ENCODE results near the gene POU3F4.

Gene POU3F4

GRCh38 chrX:83509254-83509801 is 1.2 kb downstream of the POU3F4 start:
- H3K9ac ChIP-seq (ENCODE audit: insufficient read length, low read depth) = no peak overlapping the region
- no peak overlapping the region for H3K4me3 ChIP-seq (ENCODE audit: insufficient read length, low read depth)
- H3K27me3 ChIP-seq (ENCODE audit: insufficient read depth, insufficient read length) = peaks cover 21% of the 10 kb centered on the region

GRCh38 chrX:83510510-83511062 is 2.5 kb downstream of the POU3F4 start:
- Histone ChIP-seq H3K36me3 (ENCODE audit: insufficient read depth, insufficient read length, low read length) (no peaks in the 10 kb centered on the region), H3K9ac (ENCODE audit: insufficient read length, low read depth) (peak overlapping the region; percentile 76), H3K4me1 (ENCODE audit: insufficient read depth, insufficient read length) (no peaks in the 10 kb centered on the region), H3K4me3 (ENCODE audit: insufficient read length, low read depth) (peak overlapping the region; percentile 56), H3K27me3 (ENCODE audit: insufficient read depth, insufficient read length) (peaks cover 21% of the 10 kb centered on the region), H3K9me3 (ENCODE audit: insufficient read depth, low read length) (peaks cover 5% of the 10 kb centered on the region; the same call in 1 of the 2 replicates)
- TF ChIP-seq ZNF274 (IDR thresholded peaks at IDR 0.05; ENCODE audit: low read depth, low read length) (no peak), YY1 (IDR thresholded peaks at IDR 0.05; ENCODE audit: insufficient read depth, insufficient read length) (no peak), SUZ12 (IDR thresholded peaks at IDR 0.05; ENCODE audit: extremely low read depth, insufficient read depth, insufficient read length) (no peak)
- DNase-seq (ENCODE audit: low read depth, low spot score) = no peak

More at GRCh38 chrX:83509254-83509801, 1.2 kb downstream of the POU3F4 start:
- Histone ChIP-seq H3K4me1 (ENCODE audit: insufficient read depth, insufficient read length) (no peaks in the 10 kb centered on the region), H3K36me3 (ENCODE audit: insufficient read depth, insufficient read length, low read length) (no peaks in the 10 kb centered on the region), H3K9me3 (ENCODE audit: insufficient read depth, low read length) (peaks cover 5% of the 10 kb centered on the region; the same call in 1 of the 2 replicates)
- no peak for DNase-seq (ENCODE audit: low read depth, low spot score)
- TF ChIP-seq YY1 (IDR thresholded peaks at IDR 0.05; ENCODE audit: insufficient read depth, insufficient read length) (no peak), SUZ12 (IDR thresholded peaks at IDR 0.05; ENCODE audit: extremely low read depth, insufficient read depth, insufficient read length) (no peak), ZNF274 (IDR thresholded peaks at IDR 0.05; ENCODE audit: low read depth, low read length) (no peak)

- H3K4me3 ChIP-seq (ENCODE audit: insufficient read length, low read depth) = peak overlapping the region; percentile 56
- H3K27me3 ChIP-seq (ENCODE audit: insufficient read depth, insufficient read length) = peaks cover 21% of the 10 kb centered on the region
These were observed 3.1 kb downstream of the POU3F4 start for GRCh38 chrX:83511208-83511607.

GRCh38 chrX:83512111-83512510 is 4.0 kb downstream of the POU3F4 start:
- Histone ChIP-seq H3K36me3 (ENCODE audit: insufficient read depth, insufficient read length, low read length) (no peaks in the 10 kb centered on the region), H3K9me3 (ENCODE audit: insufficient read depth, low read length) (peaks cover 5% of the 10 kb centered on the region; the same call in 1 of the 2 replicates), H3K9ac (ENCODE audit: insufficient read length, low read depth) (no peak overlapping the region), H3K27me3 (ENCODE audit: insufficient read depth, insufficient read length) (peaks cover 21% of the 10 kb centered on the region), H3K4me3 (ENCODE audit: insufficient read length, low read depth) (no peak overlapping the region), H3K4me1 (ENCODE audit: insufficient read depth, insufficient read length) (no peaks in the 10 kb centered on the region)
- TF ChIP-seq SUZ12 (IDR thresholded peaks at IDR 0.05; ENCODE audit: extremely low read depth, insufficient read depth, insufficient read length) = no peak
- no peak for TF ChIP-seq YY1 (IDR thresholded peaks at IDR 0.05; ENCODE audit: insufficient read depth, insufficient read length)
- TF ChIP-seq ZNF274 (IDR thresholded peaks at IDR 0.05; ENCODE audit: low read depth, low read length) = no peak
- DNase-seq (ENCODE audit: low read depth, low spot score) = no peak

More at GRCh38 chrX:83511208-83511607, 3.1 kb downstream of the POU3F4 start:
- H3K9me3 ChIP-seq (ENCODE audit: insufficient read depth, low read length) = peaks cover 5% of the 10 kb centered on the region; the same call in 1 of the 2 replicates
- no peak overlapping the region for H3K9ac ChIP-seq (ENCODE audit: insufficient read length, low read depth)
- H3K4me1 ChIP-seq (ENCODE audit: insufficient read depth, insufficient read length) = no peaks in the 10 kb centered on the region
- no peaks in the 10 kb centered on the region for H3K36me3 ChIP-seq (ENCODE audit: insufficient read depth, insufficient read length, low read length)
- peak; percentile 43 for DNase-seq (ENCODE audit: low read depth, low spot score)
- TF ChIP-seq YY1 (IDR thresholded peaks at IDR 0.05; ENCODE audit: insufficient read depth, insufficient read length) (no peak), ZNF274 (IDR thresholded peaks at IDR 0.05; ENCODE audit: low read depth, low read length) (no peak), SUZ12 (IDR thresholded peaks at IDR 0.05; ENCODE audit: extremely low read depth, insufficient read depth, insufficient read length) (no peak)

GRCh38 chrX:83516597-83516996 is 8.5 kb downstream of the POU3F4 start:
- Histone ChIP-seq H3K36me3 (ENCODE audit: insufficient read depth, insufficient read length, low read length) (no peaks in the 10 kb centered on the region), H3K9me3 (ENCODE audit: insufficient read depth, low read length) (no peaks in the 10 kb centered on the region), H3K4me1 (ENCODE audit: insufficient read depth, insufficient read length) (no peaks in the 10 kb centered on the region), H3K4me3 (ENCODE audit: insufficient read length, low read depth) (no peak overlapping the region), H3K9ac (ENCODE audit: insufficient read length, low read depth) (no peak overlapping the region), H3K27me3 (ENCODE audit: insufficient read depth, insufficient read length) (no peaks in the 10 kb centered on the region)
- TF ChIP-seq ZNF274 (IDR thresholded peaks at IDR 0.05; ENCODE audit: low read depth, low read length) = no peak
- no peak for TF ChIP-seq YY1 (IDR thresholded peaks at IDR 0.05; ENCODE audit: insufficient read depth, insufficient read length)
- TF ChIP-seq SUZ12 (IDR thresholded peaks at IDR 0.05; ENCODE audit: extremely low read depth, insufficient read depth, insufficient read length) = no peak
- no peak for DNase-seq (ENCODE audit: low read depth, low spot score)

GRCh38 chrX:83521905-83522304 is 13.8 kb downstream of the POU3F4 start:
- no peaks in the 10 kb centered on the region for H3K4me1 ChIP-seq (ENCODE audit: insufficient read depth, insufficient read length)
- H3K4me3 ChIP-seq (ENCODE audit: insufficient read length, low read depth) = no peak overlapping the region
- H3K36me3 ChIP-seq (ENCODE audit: insufficient read depth, insufficient read length, low read length) = no peaks in the 10 kb centered on the region
- H3K27me3 ChIP-seq (ENCODE audit: insufficient read depth, insufficient read length) = no peaks in the 10 kb centered on the region
- no peak for DNase-seq (ENCODE audit: low read depth, low spot score)
- TF ChIP-seq ZNF274 (IDR thresholded peaks at IDR 0.05; ENCODE audit: low read depth, low read length) = no peak
- H3K9ac ChIP-seq (ENCODE audit: insufficient read length, low read depth) = no peak overlapping the region
- H3K9me3 ChIP-seq (ENCODE audit: insufficient read depth, low read length) = no peaks in the 10 kb centered on the region

- no peak overlapping the region for H3K4me3 ChIP-seq (ENCODE audit: insufficient read length, low read depth)
- TF ChIP-seq ZNF274 (IDR thresholded peaks at IDR 0.05; ENCODE audit: low read depth, low read length) = no peak
- TF ChIP-seq YY1 (IDR thresholded peaks at IDR 0.05; ENCODE audit: insufficient read depth, insufficient read length) = no peak
- no peak for TF ChIP-seq SUZ12 (IDR thresholded peaks at IDR 0.05; ENCODE audit: extremely low read depth, insufficient read depth, insufficient read length)
These were observed 21.9 kb downstream of the POU3F4 start for GRCh38 chrX:83529950-83530349.

More at GRCh38 chrX:83529950-83530349, 21.9 kb downstream of the POU3F4 start:
- Histone ChIP-seq H3K36me3 (ENCODE audit: insufficient read depth, insufficient read length, low read length) (no peaks in the 10 kb centered on the region), H3K9me3 (ENCODE audit: insufficient read depth, low read length) (no peaks in the 10 kb centered on the region), H3K27me3 (ENCODE audit: insufficient read depth, insufficient read length) (no peaks in the 10 kb centered on the region), H3K9ac (ENCODE audit: insufficient read length, low read depth) (no peak overlapping the region), H3K4me1 (ENCODE audit: insufficient read depth, insufficient read length) (no peaks in the 10 kb centered on the region)
- DNase-seq (ENCODE audit: low read depth, low spot score) = no peak

Measured in NT2/D1 (cell line).